Activated T-helper 9 cell treated with anti-CD3 and anti-CD28 coated beads, Interleukin-2, amount 50 U/mL, for 16 hours (primary cell): Measurements from ENCODE around the gene ZNF764.
"Not testable (repeated sequence)": the region's sequence is repeated elsewhere in the genome, so short reads cannot be mapped to it uniquely, and the experiment has no call there.

Source experiments
- DNase-seq: peaks from one replicate; pipeline ENCODE4 v3.0.0-alpha.2; 2020; ENCODE audit warnings: low read depth

The ZNF764 gene

DNA sequence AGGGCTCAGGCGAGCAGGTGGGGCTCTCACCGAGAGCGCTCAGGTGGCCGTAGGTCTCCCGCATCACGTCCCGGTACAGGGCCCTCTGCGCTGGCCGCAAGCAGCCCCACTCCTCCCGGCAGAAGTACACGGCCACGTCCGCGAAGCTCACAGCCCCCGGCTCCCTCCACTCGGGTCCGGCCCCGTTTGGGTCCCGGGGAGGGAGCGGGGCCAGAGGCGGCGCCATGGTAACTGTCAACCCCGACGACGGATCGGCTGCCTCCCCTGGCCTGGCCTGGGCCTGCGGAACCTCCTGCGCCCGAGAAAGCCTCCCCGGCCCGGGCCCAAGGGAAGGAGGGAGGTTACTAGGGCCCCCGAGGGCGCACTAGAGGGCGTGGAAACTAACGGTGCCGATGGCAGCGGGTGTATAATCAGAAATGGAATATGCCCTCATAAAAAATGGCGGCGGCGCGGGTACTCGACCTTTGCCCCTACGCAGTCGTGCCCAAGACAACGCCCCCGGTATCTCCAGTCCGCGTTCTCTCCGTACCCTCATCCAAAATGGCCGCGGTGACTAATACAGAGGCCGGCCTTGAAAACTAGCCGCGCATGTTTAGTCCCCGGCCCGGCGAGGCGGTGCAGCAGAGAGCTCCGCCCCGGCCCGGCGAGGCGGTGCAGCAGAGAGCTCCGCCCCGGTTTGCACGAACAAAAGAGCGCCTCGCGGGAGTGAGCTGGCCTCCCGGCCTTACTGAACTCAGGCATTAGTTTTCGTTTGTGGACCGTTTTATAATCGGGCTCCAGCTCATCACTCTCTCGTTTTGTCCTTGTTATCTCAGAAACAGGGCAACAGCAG lies at the start of gene ZNF764:
ZNF764 (minus strand) TSS at position 418 of the 832 bp plus-strand sequence; CDS start at position 226, 192 bp downstream.
- peak; percentile 94 for DNase-seq

DNA sequence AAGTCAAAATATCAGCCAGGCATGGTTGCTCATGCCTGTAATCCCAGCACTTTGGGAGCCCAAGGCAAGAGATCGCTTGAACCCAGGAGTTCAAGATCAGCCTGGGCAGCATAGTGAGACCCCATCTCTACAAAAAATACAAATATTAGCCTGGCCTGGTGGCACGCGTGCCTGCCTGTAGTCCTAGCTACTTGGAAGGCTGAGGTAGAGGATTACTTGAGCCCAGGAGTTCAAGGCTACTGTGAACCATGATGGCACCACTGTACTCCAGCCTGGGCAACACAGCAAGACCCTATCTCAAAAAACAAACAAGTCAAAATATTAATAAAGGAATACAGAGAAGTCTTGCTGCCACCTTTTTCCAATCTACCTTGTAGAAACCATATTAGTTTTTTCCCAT lies 47.8 kb upstream of the ZNF764 start:
- DNase-seq = no peak

DNA sequence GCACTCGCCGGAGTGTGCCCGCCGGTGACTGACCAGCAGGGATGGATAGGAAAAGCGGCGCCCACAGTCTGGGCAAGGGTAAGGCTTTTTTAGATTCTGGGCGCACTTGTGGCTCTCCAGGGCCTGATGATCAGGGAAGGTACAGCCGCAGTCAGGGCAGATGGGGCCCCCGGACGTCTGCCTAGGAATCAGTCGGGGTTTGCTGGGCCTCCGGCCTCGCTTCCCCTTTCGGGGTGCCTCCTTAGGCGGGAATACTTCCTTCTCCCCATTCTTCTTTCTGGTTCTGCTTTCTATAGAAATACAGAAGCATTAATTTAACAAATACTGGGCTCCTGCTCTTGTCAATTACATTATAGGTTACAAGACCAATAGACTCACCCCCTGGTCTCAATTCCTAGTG lies 47.0 kb upstream of the ZNF764 start:
- no peak for DNase-seq

DNA sequence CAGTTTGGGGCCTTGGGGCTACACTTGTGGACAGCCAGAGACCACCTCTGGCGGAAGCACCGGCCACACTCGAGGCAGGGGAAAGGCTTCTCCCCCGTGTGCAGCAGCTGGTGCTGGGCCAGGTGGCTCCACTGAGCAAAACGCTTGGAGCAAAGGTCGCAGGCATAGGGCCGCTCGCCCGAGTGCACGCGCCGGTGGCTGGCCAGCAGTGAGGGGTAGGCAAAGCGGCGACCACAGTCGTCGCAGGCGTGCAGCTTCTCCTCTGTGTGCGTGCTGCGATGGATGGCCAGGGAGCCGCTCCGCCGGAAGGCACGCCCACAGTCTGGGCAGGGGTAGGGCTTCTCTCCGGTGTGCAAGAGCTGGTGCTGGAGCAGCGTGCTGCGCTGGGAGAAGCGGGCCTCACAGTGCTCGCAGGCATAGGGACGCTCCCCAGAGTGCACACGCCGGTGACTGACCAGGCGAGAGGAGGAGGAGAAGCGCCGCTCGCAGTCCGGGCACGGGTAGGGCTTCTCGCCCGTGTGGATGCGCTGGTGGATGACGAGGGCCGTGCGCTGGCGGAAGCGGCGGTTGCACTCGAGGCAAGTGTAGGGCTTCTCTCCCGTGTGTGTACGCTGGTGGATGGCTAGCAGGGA lies 46.3 kb upstream of the ZNF764 start:
- DNase-seq = no peak

DNA sequence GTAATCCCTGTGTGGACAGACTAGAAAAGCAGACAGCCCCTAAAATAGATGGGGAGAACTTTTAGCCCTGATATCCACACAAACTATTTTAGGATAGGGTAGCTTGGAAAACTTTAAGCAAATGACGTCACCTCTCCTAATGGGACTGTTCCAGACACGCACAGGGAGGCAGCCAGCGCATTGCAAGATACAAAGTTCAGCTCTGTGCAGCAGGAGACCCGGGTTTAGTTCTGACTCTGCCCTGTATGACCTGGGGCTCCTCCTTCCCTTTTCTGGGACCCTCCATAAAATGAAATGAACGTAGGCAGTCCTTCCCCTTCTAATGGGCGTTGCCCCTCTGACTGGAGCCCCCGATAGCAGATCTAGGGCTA lies 45.8 kb upstream of the ZNF764 start:
- DNase-seq = no peak

DNA sequence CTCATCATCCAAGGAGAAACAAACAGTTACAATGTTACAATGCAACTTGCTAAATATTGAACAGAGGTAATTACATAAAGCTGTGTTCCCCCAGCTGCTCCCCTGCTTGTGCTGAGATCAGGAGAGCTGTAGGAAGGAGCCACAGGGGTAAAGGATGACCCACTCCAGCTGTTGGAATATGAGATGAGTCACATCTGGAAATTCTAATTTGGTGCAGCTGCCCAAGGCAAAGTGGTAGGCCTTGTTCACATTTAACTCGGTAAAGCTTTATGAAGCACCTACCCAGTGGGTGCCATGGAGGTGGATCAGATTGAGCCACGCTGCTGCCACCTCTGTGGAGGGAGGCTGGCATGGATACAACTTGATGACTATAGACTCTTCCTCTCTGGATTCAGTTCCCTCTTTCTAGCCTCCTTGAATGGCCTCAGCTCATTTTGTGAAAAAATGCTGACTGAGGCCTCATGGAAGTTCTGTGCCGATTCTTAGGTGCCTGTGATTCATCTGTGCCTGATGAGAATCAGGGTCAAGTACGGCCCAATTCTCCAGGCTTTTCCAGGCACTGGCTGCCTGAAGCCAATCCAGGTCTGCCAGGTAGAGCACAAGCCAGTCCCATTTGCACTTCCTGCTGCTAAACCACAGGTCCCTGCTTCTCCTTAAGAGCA lies 44.6 kb upstream of the ZNF764 start:
- DNase-seq = no peak

DNA sequence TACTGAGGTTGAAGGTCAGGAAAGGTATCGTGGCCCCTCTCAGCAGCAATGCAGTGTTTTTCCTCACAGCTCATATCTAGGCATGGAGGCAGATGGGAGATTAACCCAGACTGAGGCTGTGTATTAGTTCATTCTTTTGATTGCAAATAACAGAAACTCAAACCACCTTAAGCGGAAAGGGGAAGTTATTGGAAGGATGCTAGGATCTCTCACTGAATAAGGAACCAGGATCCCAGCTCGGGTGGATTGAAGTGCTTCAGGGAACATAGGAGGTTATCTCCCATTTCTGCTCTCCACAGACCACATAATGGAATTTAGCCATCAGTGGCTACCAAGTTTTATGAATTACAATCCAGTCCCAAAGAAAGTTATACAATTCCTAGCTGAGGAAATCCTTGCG lies 43.8 kb upstream of the ZNF764 start:
- no peak for DNase-seq

DNA sequence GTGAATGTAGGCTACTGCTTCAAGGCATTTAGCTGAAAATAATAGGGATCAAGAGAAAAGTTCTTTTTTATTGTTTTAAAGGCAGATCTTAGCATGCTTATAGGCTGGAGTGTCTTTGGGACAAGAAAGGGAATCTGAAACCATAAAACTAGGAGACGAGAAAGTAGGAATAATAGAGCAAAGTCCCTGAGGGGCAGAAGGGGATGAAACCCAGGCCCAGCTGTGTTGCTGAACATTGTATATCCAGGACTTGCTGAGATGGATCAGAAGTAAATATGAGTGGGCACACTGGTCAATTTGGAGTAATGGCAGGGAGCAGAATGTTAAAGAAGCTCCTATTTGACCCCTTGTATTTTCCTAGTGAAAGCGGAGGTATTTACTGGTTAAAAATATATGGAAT lies 42.8 kb upstream of the ZNF764 start:
- DNase-seq = no peak

DNA sequence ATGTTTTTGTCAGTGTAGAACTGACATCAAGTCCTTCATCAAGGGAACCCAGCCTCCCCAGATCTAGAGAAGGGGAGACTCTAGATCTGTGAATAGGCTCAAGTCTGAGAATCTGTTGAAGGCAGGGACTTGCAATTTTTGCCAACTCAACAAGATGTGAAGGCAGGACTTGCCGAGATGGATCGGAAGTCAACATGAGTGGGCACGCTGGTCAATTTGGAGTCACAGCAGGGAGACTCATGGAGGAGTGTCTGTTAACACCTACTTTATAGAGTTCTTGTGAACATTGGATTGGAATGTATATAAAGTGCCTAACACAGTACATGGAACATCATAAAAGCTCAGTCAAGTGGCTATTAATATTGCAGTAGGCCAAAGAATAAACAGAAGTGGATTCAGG lies 42.0 kb upstream of the ZNF764 start:
- DNase-seq = no peak

DNA sequence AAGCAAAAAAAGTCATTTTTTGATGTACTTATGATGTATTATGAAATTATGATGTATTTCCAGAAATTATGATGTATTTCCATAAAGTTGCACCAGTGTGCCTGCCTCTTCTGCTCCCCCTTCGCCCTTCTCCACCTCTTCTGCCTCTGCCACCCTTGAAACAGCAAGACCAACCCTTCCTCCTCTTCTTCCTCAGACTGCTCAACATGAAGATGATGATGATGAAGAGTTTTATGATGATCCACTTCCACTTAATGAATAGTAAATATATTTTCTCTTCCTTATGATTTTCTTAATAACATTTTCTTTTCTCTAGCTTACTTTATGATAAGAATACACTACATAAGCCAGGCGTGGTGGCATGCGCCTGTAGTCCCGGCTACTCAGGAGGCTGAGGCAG lies 34.7 kb upstream of the ZNF764 start:
- no peak for DNase-seq

DNA sequence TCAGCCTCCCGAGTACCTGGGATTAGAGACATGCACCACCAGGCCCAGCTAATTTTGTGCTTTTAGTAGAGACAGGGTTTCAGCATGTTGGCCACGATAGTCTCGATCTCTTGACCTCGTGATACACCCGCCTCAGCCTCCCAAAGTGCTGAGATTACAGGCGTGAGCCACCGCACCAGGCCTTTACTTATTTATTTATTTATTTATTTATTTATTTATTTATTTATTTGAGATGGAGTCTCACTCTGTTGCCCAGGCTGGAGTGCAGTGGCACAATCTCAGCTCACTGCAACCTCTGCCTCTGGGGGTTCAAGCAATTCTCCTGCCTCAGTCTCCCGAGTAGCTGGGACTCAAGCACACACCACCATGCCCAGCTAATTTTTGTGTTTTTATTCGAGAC lies 32.7 kb upstream of the ZNF764 start:
- not testable (repeated sequence) for DNase-seq

DNA sequence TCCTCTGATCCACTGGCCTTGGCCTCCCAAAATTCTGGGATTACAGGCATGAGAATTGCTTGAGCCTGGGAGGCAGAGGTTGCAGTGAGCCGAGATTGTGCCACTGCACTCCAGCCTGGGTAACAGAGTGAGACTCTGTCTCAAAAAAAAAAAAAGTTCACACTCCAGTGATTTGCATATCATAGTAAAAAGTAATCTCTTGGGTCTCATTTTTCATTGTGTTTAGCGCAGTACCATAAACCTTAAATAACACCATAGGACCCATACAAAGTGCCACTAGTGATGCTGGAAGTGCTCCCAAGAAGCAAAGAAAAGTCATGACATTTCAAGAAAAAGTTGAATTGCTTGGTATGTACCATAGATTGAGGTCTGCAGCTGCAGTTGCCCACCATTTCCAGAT lies 31.4 kb upstream of the ZNF764 start:
- DNase-seq = not testable (repeated sequence)

DNA sequence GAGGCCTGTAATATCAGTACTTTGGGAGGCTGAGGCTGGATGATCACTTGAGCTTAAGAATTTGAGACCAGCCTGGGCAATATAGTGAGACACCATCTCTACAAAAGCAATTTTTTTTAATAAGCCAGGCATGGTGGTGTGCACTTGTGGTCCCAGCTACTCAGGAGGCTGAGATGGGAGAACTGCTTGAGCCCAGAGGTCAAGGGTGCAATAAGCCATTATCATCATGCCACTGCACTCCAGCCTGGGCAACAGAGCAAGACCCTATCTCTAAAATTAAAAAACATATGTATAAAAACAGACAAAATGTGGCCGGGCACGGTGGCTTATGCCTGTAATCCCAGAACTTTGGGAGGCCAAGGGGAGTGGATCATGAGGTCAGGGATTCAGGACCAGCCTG lies 30.5 kb upstream of the ZNF764 start:
- no peak for DNase-seq

DNA sequence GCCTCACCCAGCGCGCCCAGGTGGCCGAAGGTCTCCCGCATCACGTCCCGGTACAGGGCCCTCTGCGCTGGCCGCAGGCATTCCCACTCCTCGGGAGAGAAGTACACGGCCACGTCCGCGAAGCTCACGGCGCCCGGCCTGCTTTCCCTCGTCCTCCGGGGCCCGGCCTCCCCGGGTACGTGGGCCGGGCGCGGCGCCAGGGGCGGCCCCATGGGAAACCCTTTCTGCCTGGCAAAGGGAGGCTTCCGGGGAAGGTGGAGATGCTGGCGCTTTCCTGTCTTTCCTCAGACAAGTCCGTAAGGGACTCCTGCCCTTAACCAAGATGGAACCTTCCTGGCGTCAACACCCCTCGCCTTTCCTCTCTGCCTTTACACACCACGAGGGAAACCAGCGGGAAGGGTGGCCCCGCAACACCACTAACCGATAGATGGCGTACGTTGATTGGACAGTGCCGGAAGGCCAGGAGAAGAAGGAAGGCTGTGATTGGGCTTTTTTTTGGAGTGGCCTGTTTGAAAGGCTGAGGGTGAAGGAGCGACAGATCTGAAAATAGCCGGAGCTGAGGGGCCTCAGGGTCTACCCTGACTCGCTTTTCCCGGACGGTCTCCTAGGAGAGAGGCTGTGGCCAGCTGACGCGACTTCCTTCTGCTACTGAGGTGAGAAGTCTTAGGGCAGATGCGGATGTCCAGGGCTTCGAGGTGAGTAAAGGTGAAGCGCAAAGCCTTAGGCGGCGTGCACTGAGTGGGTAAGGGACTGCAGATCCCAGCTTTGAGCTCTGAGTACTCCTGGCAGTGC lies 27.4 kb upstream of the ZNF764 start, which contains the start of gene ZNF785:
ZNF785 (minus strand) TSS at position 298 of the 792 bp plus-strand sequence; CDS start at position 212, 86 bp downstream.
- DNase-seq = peak; percentile 85

DNA sequence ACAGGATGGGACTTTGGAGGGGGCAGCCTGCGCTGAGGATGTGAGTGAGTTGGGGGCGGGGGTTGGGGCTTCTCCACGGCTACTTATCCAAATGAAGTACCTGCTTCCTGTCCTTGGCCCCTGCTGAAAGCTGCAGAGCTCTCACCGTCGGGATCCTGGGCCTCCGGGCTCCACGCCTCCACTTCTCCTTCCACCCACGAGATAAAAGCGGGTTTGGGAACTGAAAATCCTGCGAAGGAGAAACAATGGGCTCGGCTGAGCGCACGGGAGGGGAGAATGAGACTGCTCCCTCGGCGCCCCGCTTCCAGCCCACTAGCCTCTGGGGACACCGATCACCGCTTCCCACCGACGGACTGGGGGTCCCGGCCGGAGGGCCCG lies 26.8 kb upstream of the ZNF764 start:
- no peak for DNase-seq

DNA sequence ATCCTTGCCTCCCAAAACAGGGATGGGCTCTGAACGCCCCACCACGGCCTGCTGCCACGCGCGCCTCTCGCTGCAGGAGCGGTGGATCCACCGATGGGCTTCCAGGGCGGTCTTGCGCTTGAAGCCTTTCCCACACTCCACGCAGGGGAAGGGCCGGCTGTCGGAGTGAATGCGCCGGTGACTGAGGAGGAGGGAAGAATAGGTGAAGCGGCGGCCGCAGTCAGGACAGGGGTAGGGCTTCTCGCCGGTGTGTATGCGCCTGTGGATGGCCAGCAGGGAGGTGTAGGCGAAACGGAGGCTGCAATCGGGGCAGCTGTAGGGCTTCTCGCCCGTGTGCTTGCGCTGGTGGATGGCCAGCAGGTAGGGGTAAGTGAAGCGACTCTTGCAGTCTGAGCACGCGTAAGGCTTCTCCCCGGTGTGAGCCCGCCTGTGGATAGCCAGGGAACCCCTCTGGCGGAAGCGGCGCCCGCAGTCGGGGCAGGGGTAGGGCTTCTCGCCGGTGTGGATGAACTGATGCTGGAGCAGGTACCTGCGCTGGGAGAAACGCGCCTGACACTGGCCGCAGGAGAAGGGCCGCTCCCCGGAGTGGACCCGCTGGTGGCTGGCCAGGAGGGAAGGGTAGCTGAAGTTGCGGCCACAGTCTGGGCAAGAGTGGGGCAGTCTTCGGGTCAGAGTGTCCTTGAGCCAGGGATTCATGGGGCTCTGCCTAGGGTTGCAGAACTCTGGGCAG lies 24.6 kb upstream of the ZNF764 start:
- DNase-seq = no peak

DNA sequence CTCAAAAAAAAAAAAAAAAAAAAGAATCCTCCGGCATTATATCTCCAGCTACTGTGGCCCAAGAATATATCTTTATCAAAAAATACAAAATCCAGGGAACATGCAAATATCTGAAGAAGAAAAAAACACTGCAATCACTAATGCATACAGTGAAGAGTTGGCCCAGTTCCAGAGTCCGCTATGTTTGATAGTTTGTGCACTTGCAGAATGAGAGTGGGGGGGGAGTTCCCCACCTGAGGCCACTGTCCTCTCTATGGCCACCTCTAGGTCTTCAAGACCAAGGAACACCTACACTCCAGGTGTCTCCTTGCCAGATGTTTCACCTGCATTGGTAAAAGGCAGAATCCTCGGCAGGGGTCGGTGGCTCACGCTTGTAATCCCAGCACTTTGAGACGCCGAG lies 23.3 kb upstream of the ZNF764 start:
- DNase-seq = no peak

DNA sequence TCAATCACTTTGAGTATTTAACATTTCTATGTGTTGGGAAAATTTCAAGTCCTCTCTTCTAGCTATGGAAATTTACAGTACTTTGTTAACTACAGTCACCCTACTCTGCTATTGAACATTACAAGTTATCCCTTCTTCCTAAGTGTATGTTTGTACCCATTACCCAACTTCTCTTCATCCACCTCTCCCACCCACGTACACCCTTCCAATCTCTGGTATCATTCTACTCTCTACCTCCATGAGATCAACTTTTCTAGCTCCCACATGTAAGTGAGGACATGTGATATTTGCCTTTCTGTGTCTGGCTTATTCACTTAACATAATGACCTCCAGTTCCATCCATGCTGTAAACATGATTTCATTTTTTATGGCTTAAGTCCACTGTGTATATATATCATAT lies 16.5 kb upstream of the ZNF764 start:
- DNase-seq = no peak

DNA sequence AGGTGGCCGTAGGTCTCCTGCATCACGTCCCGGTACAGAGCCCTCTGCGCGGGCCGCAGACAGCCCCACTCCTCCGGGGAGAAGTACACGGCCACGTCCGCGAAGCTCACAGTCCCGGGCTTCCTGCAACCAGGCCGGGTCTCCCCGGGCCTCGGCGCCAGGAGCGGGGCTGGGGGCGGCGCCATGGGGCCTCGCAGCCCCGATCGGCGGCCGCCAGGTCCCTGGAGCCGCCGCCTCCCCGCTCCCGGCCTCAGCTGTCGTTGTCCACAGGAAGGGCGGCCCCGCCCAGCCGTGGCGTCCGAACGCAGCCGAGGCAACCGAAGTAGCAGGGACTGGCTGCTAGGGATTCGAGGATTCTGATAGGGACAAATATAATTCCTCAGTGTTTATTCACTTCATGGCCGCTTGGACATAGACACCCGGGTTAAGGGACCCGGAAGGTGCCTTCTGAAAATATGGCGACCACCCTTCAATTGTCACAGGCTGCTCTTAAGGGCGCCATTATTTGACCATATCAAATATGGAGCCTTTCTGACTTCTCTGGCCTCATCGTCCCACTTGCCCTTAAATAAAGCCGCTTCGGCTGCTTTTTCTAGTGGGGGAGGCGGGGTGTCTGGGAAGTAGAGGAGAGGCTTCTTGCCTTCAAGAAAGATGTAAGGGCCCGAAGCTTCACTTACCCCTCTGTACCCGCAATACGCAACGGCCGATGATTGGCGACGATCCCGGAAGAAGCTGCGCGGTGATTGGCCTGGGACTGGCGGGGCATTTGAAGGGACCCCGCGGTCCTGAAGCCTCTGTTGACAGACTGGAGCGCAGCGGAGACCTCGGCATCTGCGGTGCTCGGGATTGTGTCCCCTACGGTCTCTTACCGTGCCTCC lies 13.5 kb upstream of the ZNF764 start, which contains the start of gene ZNF688:
ZNF688 (minus strand) TSS at position 270 of the 878 bp plus-strand sequence; CDS start at position 185, 85 bp downstream.
- DNase-seq = peak; percentile 86

DNA sequence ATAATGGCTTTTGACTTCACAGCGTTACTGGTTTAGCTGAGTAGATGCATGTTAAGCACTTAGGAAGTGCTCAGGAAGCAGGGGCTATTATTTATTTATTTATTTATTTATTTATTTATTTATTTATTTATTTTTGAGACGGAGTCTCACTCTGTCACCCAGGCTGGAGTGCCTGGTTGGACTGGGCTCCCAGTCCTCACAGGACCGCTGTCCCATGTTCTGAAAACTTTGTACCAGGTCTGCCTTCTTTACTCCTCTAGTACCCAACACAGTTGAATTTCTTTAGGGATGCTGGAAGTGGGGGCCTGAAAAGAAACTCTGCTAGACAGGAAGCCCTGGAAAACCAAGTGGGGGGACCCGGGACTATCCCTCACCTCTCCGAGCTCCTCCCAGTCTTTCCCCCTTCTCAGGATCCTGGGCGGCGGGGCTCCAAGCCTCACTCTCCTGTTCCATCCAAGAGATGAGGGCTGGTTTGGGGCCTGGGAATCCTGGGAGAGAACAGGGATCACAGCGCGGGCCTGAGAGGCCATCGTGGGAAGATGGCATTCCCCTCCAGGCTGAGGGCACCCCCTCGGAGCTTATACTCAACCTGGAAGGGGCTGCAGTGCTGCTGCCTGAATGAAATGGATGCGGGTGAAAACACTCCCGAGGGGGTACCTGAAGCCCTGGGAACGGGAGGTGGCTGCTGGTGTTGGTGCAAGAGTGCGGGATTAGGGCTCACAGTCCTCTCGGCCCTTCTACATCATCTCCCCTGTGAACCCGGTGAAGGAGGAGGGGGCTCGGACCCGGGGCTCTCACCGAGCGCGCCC lies 12.7 kb upstream of the ZNF764 start:
- DNase-seq = no peak
